Activated CD4-positive, alpha-beta T cell treated with anti-CD3 and anti-CD28 coated beads, Interleukin-2, amount 50 U/mL, for 16 hours (primary cell): ENCODE data around the gene GNAT1.

ENCODE experiments used
- DNase-seq: peaks from one replicate; pipeline ENCODE4 v3.0.0-alpha.2; 2020

GNAT1 gene

DNA sequence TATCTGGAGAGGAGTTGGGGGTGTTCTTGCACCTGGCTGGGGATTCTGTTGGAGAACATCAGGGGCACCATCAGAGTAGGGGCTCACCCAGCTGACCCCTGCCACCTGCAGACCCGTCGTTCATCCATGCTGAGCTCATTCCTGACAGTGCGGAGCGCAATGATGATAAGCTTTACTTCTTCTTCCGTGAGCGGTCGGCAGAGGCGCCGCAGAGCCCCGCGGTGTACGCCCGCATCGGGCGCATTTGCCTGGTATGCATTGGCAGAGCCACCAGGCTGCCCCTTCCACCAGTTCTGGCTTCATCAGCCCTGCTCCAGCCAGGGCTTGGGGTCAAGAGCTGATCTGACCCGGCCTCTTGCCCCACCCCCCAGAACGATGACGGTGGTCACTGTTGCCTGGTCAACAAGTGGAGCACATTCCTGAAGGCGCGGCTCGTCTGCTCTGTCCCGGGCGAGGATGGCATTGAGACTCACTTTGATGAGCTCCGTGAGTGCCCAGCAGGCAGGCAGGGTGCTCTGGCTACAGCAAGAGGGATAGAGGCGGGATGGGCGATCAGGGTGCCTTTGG, 8.8 kb upstream of the GNAT1 start:
- no peak for DNase-seq

DNA sequence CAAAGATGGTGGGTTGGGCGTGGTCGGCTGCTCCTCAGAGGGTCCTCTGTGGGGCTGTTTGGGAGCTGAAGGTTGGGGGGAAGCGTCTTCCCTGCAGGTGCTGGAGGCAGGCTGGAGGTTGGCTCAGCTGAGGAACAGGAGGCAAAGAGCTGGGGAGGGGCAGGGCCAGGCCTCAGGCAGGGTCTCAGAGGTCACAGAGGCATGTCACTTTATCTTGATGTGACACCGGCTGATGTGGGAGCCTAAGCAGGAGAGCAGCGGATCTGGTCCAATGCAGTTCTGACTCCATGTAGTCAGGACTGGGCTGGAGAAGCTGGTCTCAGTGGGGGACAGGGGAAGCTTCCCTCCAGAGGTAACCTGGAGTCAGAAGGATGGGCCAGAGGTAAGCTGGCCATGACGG, 7.7 kb upstream of the GNAT1 start:
- no peak for DNase-seq

DNA sequence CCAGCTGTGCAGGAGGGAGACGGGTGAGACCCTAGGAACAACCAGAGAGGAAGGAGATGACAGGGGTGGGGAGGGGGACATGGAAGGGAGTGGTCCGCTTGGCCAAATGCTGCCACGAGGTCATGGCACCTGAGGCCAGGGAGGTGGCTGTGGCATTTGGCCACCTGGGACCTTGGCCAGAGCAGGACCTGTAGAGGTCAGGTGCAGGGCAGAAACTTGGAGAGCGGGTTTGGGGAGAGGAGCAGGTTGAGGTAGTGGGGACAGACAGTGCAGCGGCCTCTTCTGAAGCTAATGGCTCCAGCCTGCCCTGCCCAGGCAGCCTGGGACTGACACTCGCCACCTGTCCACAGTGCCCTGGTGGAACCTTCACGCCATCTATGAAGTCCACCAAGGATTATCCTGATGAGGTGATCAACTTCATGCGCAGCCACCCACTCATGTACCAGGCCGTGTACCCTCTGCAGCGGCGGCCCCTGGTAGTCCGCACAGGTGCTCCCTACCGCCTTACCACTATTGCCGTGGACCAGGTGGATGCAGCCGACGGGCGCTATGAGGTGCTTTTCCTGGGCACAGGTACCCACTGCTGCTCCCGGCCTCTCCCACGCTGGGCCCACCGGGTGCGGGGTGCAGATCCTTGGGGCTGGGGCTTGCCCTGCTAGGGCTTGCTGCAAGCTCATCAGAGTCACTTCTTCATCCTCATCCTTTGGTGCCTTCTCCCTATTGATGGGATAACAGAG, 7.0 kb upstream of the GNAT1 start:
- no peak for DNase-seq

DNA sequence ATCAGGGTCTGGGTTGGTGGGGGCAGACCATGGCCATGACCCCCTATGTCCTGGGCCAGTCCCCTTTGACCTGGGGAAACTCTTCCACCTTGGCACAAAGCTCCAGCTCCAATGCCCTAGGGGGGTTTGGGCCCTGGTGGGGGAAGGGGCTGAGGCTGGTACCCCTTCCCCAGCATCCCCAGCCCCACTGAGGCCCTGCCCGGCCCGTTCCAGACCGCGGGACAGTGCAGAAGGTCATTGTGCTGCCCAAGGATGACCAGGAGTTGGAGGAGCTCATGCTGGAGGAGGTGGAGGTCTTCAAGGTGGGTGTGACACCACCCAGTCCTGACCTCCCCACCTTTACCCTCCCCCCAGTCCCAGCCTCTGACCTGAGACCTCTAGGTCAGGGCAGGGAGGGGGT, 6.2 kb upstream of the GNAT1 start:
- no peak for DNase-seq

DNA sequence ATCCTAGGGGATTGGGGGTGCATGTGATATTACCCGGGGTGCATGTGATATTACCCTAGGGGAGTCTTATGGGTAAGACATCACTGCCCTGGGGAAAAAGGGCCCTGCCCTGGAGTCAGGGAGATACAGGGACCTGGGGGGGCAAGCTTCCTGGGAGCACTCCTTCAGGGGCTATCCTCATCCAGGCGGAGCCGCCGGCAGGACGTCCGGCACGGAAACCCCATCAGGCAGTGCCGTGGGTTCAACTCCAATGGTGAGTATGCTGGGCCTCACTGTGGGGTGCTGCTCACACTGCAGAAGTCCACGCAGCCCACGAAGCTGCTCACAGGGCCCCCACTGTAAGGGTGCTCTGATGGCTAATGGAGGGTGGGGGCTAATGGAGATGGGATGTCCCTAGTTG, 5.3 kb upstream of the GNAT1 start:
- no peak for DNase-seq

DNA sequence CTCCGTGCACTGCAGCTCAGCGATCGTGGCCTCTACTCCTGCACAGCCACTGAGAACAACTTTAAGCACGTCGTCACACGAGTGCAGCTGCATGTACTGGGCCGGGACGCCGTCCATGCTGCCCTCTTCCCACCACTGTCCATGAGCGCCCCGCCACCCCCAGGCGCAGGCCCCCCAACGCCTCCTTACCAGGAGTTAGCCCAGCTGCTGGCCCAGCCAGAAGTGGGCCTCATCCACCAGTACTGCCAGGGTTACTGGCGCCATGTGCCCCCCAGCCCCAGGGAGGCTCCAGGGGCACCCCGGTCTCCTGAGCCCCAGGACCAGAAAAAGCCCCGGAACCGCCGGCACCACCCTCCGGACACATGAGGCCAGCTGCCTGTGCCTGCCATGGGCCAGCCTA, 3.7 kb upstream of the GNAT1 start:
- DNase-seq: no peak

DNA sequence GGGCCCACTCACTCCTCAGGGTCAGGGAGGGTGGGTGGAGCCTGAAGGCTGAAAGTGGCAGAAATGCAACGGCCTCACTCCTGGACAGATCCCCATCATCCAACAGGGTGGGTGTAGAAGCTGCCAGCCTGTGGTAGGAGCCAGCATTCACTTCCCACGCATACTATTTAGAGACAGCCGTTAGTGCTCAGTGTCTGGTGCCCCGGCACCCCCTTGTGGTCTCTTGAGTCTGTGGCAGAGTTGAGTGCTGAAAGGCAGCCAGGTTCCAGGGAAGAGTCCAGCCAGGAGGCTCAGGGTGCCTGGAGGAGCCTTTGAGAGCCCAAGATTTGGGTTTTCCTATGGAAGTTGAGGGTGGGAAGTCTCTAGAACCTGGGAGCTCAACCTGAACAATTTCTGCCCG, 2.1 kb upstream of the GNAT1 start:
- DNase-seq: peak; percentile 53

DNA sequence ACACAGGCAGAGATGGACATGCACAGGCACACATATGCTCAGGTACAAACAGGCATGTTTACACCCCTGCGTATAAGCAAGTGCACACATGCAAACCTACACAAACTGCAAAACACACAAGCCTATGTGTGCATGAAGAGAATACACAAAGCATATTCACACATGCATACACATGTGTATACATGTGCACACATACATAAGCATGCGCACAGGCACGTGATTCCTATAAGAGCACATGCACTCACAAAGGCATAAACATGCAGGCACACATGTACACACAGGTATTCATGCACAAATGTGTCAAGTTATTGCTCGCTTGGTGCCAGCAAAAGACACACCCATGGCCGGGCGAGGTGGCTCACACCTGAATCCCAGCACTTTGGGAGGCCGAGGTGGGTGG, 1.4 kb upstream of the GNAT1 start:
- no peak for DNase-seq

DNA sequence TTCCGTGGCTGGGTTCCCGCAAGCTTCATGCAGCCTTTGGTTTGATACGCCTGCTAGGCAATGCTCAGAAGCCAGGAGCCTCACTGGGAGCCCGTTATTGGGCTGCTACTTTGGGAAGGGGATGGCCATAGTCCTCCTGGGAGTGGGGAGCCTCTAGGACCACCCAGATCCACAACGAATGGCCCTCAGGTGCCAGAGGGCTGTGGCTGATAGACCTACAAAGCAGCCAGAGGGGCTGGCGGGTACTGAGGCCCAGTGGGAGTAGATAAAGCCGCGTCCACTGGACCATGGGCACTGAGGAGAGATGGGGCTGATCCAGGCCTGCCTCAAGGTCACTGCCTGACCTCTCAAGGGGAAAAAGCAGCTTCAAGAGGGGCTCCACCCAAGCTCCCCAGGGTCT, 714 bp downstream of the GNAT1 start:
- no peak for DNase-seq

DNA sequence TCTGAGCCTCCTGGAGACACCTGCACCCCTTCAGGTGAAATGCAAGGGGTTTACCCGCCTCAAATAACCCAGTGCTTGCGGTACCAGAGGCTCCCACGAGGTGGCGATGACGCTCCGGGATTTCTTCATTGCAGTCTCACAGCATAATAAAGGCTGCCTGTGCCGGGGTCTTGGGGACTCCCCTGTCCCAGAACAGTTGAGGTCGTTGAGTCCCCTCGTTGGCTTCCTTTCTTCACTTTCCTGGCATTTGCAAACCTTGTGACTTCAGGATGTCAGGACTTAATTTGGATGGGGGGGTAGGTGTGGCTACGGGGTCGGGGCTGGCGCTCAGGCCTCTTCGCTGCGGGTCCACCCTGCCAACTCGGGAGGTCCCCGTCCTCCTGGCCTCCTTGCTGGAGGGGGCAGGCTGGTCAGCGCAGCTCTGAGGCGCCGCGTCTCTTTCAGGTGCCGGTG, 1.3 kb downstream of the GNAT1 start:
- DNase-seq: peak; percentile 78

DNA sequence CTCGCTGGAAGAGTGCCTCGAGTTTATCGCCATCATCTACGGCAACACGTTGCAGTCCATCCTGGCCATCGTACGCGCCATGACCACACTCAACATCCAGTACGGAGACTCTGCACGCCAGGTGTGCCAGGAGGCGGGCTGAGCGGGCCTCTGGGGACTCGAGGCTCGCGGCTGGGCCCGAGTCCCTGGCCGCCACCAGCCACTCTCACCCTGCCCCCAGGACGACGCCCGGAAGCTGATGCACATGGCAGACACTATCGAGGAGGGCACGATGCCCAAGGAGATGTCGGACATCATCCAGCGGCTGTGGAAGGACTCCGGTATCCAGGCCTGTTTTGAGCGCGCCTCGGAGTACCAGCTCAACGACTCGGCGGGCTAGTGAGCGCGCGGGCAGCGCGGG, 1.9 kb downstream of the GNAT1 start:
- no peak for DNase-seq

DNA sequence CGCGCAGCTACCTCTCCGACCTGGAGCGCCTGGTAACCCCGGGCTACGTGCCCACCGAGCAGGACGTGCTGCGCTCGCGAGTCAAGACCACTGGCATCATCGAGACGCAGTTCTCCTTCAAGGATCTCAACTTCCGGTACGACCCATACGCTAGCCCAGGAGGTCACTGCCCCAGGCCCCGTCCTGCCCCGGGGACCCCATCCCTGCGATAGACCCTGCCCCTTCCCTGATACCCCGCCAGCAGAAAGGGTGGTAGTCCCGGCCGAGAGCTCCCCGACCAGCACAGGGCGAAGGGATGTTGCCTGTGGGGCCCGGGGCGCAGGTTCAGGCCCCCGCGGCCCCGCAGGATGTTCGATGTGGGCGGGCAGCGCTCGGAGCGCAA, 2.3 kb downstream of the GNAT1 start:
- DNase-seq: no peak

DNA sequence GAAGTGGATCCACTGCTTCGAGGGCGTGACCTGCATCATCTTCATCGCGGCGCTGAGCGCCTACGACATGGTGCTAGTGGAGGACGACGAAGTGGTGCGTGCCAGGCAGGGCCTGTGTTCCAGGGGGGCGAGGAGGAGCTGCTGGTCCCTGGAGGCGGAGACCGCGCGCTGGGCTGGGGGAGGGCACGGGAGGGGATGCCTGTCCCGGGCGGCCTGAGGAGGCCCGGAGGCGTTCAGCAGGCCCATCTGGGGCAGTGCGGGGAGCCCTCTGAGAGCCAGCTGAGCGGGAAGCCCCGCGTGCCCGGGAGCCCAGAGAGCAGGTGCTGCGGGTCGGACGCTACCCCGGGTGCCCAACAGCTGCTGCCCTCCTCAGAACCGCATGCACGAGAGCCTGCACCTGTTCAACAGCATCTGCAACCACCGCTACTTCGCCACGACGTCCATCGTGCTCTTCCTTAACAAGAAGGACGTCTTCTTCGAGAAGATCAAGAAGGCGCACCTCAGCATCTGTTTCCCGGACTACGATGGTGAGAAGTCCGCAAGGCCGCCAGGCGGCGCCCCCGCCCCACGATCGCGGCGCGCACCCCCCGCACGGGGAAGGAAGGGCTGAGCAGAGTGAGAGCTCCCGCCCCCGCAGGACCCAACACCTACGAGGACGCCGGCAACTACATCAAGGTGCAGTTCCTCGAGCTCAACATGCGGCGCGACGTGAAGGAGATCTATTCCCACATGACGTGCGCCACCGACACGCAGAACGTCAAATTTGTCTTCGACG, 2.9 kb downstream of the GNAT1 start:
- DNase-seq: peak; percentile 76

DNA sequence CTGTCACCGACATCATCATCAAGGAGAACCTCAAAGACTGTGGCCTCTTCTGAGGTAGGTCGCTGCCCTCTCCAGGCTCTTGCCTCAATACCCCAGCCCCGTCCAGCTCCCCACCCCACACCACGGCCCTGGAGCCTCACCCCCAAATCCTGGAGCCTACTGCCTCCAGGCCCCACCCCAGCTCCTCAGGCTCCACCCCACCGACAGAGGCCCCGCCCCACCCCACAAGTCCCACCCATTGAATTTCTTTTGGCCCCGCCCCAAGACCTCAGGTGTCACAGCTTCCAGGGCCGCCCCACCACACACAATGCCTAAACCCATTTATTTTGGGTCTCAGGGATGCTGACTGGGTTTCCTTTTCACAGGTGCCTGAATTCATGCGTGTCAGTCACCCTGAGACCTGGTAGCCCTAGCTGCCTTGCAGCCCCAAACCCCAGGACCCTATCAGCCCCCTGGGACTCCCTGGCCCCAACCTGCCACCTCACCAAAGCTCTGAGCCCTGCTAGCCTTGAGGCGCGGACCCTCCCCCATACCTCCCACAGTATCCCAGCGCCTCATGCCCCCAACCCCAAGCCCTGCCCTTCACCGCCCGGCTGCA, 3.6 kb downstream of the GNAT1 start:
- peak; percentile 24 for DNase-seq

DNA sequence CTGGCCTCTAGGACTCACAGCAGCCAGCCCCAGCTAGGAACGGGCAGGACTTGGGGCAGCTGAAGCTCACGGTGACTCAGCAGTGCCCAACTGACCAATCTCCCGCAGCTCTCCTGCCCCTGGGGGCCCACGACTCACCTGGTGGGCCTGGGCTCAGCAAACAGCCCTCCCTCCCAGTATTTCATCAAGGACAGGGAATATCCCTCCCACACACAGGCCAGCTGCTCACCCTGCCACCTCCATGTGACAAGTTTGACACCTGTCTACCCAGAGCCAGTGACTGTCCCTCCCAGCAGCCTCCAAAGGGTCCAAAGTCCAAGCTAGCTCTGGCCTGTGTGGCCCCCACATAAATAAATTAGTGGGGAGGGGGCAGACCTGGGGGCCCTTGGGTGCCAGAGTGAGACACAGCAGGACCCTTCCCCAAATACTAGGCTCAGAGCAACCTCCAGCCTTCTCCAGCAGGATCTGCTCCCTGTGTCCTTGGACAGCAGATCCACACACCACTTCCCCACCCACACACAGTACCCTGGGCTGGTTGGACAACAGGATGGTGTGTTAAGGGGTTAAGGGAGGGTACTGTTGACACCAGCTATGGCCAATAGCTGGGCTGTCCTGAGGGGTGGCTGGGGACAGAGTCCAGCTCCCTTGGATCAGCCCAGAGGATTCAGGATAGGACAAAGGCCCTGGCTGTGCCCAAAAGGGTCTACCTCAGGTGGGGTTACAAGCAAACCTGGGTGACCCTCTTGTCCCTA, 4.3 kb downstream of the GNAT1 start:
- no peak for DNase-seq

DNA sequence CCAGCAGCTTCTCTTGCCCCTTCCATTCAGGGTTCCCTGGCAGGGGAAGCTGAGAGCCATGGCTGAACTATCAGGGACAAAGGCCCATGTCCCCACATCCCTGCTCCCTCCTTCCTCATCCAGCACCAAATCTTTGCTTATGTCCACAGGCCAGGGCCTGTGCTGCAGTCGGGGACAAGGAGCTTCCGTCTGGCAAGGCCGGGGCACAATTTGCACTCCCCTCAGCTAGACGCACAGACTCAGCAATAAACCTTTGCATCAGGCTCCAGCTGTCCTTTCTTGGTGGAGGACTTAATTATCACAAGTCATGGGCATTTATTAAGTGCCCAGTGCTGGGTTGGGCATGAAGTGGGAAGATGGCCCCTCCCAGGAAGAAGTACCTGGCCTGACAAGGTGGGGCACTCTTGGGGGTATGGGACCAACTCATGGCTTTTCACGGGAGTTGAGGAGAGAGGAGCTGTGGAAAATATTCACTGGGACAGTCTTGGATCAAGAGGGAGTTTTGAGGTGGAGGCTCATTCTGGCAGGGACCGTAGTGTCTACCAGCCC, 4.9 kb downstream of the GNAT1 start:
- DNase-seq: no peak

DNA sequence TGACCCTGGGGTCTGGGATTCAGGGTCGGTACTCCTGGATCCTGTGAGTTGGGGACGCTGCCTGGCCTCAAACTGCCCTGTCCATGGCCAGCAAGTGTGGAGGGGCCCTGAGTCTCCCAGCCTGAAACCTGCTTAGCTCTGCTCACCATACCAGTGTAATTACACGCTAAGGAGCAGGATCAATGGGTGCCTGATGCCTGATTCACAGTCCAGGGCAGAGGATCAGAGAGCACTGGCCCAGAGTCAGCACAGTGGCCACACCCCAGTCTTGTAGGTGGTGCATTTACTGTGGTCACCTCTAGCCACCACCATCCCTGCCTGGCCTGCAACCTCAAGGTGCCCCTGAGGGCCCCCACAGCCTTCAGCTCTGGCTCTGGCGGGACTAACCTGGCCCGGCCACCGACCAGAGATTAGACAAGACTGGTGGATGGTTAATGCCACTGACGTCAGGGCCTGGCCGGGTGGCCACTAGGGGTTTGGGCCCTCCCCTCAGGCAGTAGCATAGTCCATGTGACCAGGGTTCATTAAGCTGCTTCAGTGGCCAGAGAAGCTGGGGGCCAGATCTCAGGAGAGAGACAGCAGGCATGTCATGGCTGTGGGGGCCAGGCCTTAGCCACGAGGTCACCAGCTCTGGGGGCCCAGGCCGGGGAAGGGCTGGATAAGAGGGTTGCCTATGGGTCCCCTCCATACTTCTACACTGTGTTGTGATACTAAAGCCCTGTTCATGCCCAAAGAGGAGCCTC, 10.3 kb downstream of the GNAT1 start:
- DNase-seq: no peak

DNA sequence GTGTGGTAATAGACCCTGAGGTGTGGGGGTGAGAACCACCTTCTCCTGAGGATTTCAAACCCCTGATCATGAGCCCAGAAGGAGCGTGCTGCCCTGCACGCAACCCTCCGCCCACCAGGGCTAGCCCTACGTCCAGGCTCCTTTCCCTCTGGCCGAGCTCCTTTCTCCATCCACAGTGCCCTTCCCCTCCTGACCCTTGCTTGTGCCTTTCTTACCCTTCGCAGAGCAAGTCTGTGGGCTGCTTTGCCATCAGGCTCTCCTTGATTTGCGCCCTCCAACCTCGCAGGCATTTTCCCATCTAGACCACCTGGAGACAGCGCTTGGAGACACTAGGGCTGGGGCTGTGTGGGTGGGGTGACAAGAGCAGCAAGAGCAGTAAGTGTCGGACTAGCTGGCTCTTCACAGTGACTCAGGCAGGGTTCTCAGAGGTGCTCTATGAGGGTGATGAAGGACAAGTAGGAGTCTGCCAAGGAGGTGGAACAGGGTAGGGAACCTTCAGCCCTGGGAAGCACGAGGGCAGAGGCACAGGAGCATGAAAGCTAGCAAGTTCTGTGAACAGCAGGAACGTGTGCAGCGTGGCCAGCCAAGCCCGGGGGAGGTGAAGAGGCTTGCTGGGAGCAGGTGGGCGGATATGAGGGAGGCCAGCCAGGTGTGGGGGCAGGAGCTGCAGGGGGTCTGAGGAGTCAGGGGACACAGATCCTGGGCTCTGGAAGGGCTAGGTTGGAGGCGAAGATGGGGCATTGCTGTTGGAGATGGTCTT, 11.1 kb downstream of the GNAT1 start:
- no peak for DNase-seq

DNA sequence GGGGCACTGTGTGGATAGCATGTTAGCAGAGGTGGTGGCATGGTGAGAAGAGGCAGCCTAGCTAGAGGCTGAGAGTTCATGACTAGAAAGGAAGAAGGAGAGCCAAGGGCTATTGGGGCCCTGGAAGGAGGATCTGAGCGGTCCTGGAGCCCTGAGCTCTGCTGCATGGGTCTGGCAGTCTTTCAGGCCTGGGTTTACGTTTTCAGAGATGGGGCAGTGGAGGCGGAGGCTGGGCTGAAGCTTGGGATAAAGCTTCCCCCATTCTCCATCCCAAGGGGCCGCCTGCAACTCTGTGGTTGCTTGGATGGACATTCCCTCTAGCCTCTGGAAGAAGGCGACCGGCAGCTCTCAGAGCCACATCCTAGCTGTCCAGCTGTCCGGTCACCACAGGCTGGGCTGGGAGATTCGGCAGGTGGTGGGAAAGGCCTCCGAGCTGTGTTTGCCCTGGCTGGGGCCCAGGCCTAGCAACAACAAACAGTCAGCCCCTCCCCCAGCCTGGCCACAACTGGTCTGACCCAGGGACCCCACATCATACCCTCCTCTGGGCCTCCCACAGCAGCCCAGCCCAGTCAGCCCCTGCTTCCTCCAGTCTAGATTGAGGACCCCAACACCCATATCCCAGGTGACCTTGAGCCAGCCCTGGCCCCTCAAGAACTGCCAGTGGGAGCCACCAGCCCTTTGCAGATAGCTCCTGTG, 11.9 kb downstream of the GNAT1 start:
- no peak for DNase-seq
